GM12878 (cell line): Measurements from ENCODE around the gene IRF1. TPM values are rescaled to one million over a fixed set of nuclear protein-coding genes. Genes with fewer than 3 reads are reported as not detected.

Experiments used
- ATF7 ChIP-seq: fragments of 450-650 bp; IDR thresholded peaks from 2 replicates; pipeline ENCODE4 v1.6.1; 2016; ENCODE audit warnings: low read depth, mild to moderate bottlenecking
- BCL11A ChIP-seq: IDR thresholded peaks from 2 replicates; pipeline ENCODE4 v1.6.1; 2011; ENCODE audit warnings: low read depth, low read length
- BHLHE40 ChIP-seq, 2 experiments: fragments of 450-650 bp in 1 of 2; IDR thresholded peaks; 2 replicates each; pipeline ENCODE4 v1.6.1; 2011 to 2017; ENCODE audit warnings: low read depth in 2 of 2, borderline replicate concordance in 1 of 2, improper control_type of control experiment in 1 of 2, low read length in 1 of 2, mild to moderate bottlenecking in 1 of 2
- CBX3 ChIP-seq: fragments of 200-600 bp; sonication (generic); IDR thresholded peaks from 2 replicates; pipeline ENCODE4 v1.6.1; 2016; ENCODE audit warnings: low read depth, borderline replicate concordance
- CEBPB ChIP-seq, 2 experiments: fragments of 150-350 bp in 1 of 2; IDR thresholded peaks; 2 replicates each; pipeline ENCODE4 v1.6.1; 2012 to 2014; ENCODE audit warnings: low read depth in 2 of 2, low read length in 2 of 2, borderline replicate concordance in 1 of 2, inconsistent platforms in 1 of 2
- EZH2 ChIP-seq: IDR thresholded peaks from 2 replicates; pipeline ENCODE4 v1.6.1; 2012; ENCODE audit warnings: low read depth, mild to moderate bottlenecking, control low read depth, inconsistent platforms, low read length, borderline replicate concordance; ENCODE audit not compliant: control insufficient read depth
- FOXM1 ChIP-seq: IDR thresholded peaks from 2 replicates; pipeline ENCODE4 v1.6.1; 2012; ENCODE audit warnings: low read depth, mild to moderate bottlenecking, inconsistent platforms, low read length, moderate library complexity
- GABPA ChIP-seq: IDR thresholded peaks from 2 replicates; pipeline ENCODE4 v1.6.1; 2014; ENCODE audit warnings: antibody characterized with exemption, low read depth, mild to moderate bottlenecking, inconsistent platforms
- HCFC1 ChIP-seq: fragments of 150-350 bp; IDR thresholded peaks from 2 replicates; pipeline ENCODE4 v1.6.1; 2014; ENCODE audit warnings: low read length
- HDAC2 ChIP-seq: fragments of 200-600 bp; sonication (generic); IDR thresholded peaks from 2 replicates; pipeline ENCODE4 v1.6.1; 2017
- KAT2A ChIP-seq: conservative IDR thresholded peaks from 2 replicates; pipeline ENCODE4 v1.6.1; 2011; ENCODE audit warnings: low read depth, low read length; ENCODE audit not compliant: control insufficient read depth
- MEF2B ChIP-seq: fragments of 450-650 bp; IDR thresholded peaks from 2 replicates; pipeline ENCODE4 v1.6.1; 2018; ENCODE audit warnings: mild to moderate bottlenecking, moderate library complexity; ENCODE audit not compliant: partially characterized antibody, poor library complexity, severe bottlenecking
- MTA3 ChIP-seq: IDR thresholded peaks from 2 replicates; pipeline ENCODE4 v1.6.1; 2012; ENCODE audit warnings: low read length, inconsistent platforms, borderline replicate concordance
- NFIC ChIP-seq: IDR thresholded peaks from 2 replicates; pipeline ENCODE4 v1.6.1; 2012; ENCODE audit warnings: low read depth, mild to moderate bottlenecking, inconsistent platforms, low read length, moderate library complexity
- NFYB ChIP-seq: IDR thresholded peaks from 2 replicates; pipeline ENCODE4 v1.6.1; 2011; ENCODE audit warnings: low read depth, mild to moderate bottlenecking, low read length, improper control_type of control experiment, moderate library complexity; ENCODE audit not compliant: insufficient read depth
- NKRF ChIP-seq: fragments of 450-650 bp; conservative IDR thresholded peaks from 2 replicates; pipeline ENCODE4 v1.6.1; 2017; ENCODE audit warnings: mild to moderate bottlenecking, moderate library complexity
- PML ChIP-seq: IDR thresholded peaks from 2 replicates; pipeline ENCODE4 v1.6.1; 2012; ENCODE audit warnings: low read length, inconsistent platforms
- RFX5 ChIP-seq: IDR thresholded peaks from 2 replicates; pipeline ENCODE4 v1.6.1; 2011; ENCODE audit warnings: low read depth, low read length, improper control_type of control experiment
- STAT3 ChIP-seq: IDR thresholded peaks from 2 replicates; pipeline ENCODE4 v1.6.1; 2011; ENCODE audit warnings: low read depth, low read length, improper control_type of control experiment
- ZNF207 ChIP-seq: fragments of 450-650 bp; IDR thresholded peaks from 2 replicates; pipeline ENCODE4 v1.6.1; 2014; ENCODE audit warnings: antibody characterized with exemption, mild to moderate bottlenecking, borderline replicate concordance
- ZNF622 ChIP-seq: fragments of 450-650 bp; IDR thresholded peaks from 2 replicates; pipeline ENCODE4 v1.6.1; 2017; ENCODE audit warnings: mild to moderate bottlenecking, inconsistent platforms
- polyA plus RNA-seq, 11 experiments: library from polyadenylated mRNA; depleted of rRNA in 4 of 11; unstranded in 6 of 11; stranded (reverse) in 5 of 11; fragments of >200 nt; fragmentation: Nextera tagmentation in 4 of 11; fragmentation: Illumina TruSeq in 1 of 11; extraction: Ambion mirVana in 4 of 11; extraction: Trizol in 1 of 11; gene quantifications; 1 replicate in 1 of 11; 2 replicates in 10 of 11; pipeline versions ENCODE4 v1.2.1 to v1.2.3, GENCODE V29; 2011 to 2016; ENCODE audit warnings: inconsistent platforms in 2 of 11, missing spikeins in 2 of 11, low read depth in 1 of 11
- total RNA-seq, 4 experiments: library from RNA; depleted of rRNA in 3 of 4; stranded (reverse); fragments of >200 nt in 3 of 4; fragmentation: Illumina TruSeq in 1 of 4; extraction: Trizol in 1 of 4; gene quantifications; 2 replicates each; pipeline versions ENCODE4 v1.2.1 to v1.2.3, GENCODE V29; 2013 to 2021
- TF ChIP-seq, protein P1 (sequence below): fragments of 450-650 bp; IDR thresholded peaks from 2 replicates; pipeline ENCODE4 v1.6.1; 2017; ENCODE audit warnings: borderline replicate concordance
- TF ChIP-seq, protein P2 (sequence below): IDR thresholded peaks from 2 replicates; pipeline ENCODE4 v1.6.1; 2011; ENCODE audit warnings: borderline replicate concordance, low read depth, mild to moderate bottlenecking, moderate library complexity, low read length; ENCODE audit not compliant: insufficient read depth, poor library complexity, severe bottlenecking
- TF ChIP-seq, protein P3 (sequence below): IDR thresholded peaks from 2 replicates; pipeline ENCODE4 v1.6.1; 2012; ENCODE audit warnings: mild to moderate bottlenecking, low read depth, low read length

The IRF1 gene
- total and polyA plus RNA-seq, 10 of the 15 experiments (the other 5 are each of a cell fraction or from before 2014, with no cell fraction given) = 6.9 to 68.0 (median 49.6) TPM

- TF ChIP-seq CBX3 (no peak), MTA3 (peak; percentile 94), MEF2B (peak; percentile 85), NFYB (no peak), NKRF (peak; percentile 89), BHLHE40 (IDR thresholded peaks at IDR 0.05; ENCODE audit: borderline replicate concordance in 1 of 2, low read depth in 2 of 2, low read length in 1 of 2) (peak; percentile 65 to 74), KAT2A (no peak), NFIC (peak; percentile 98), STAT3 (0 out of 2 replicates have a peak, but pooled peaks have one; percentile 27), CEBPB (IDR thresholded peaks at IDR 0.05; ENCODE audit: borderline replicate concordance in 1 of 2, low read depth in 2 of 2, low read length in 2 of 2) (peak in 1 of 2 experiments; percentile 76; a peak in 1 of 4 replicates), HCFC1 (no peak), EZH2 (peak; percentile 78; the same call in 1 of the 2 replicates), ATF7 (peak; percentile 79), HDAC2 (no peak), PML (peak; percentile 81), FOXM1 (peak; percentile 89), RFX5 (no peak), BCL11A (peak; percentile 96), ZNF622 (no peak), ZNF207 (no peak; the same call in 1 of the 2 replicates), GABPA (peak; percentile 28; the same call in 1 of the 2 replicates)
- TF ChIP-seq, protein P1, sequence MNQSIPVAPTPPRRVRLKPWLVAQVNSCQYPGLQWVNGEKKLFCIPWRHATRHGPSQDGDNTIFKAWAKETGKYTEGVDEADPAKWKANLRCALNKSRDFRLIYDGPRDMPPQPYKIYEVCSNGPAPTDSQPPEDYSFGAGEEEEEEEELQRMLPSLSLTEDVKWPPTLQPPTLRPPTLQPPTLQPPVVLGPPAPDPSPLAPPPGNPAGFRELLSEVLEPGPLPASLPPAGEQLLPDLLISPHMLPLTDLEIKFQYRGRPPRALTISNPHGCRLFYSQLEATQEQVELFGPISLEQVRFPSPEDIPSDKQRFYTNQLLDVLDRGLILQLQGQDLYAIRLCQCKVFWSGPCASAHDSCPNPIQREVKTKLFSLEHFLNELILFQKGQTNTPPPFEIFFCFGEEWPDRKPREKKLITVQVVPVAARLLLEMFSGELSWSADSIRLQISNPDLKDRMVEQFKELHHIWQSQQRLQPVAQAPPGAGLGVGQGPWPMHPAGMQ = no peak
- TF ChIP-seq, protein P2, sequence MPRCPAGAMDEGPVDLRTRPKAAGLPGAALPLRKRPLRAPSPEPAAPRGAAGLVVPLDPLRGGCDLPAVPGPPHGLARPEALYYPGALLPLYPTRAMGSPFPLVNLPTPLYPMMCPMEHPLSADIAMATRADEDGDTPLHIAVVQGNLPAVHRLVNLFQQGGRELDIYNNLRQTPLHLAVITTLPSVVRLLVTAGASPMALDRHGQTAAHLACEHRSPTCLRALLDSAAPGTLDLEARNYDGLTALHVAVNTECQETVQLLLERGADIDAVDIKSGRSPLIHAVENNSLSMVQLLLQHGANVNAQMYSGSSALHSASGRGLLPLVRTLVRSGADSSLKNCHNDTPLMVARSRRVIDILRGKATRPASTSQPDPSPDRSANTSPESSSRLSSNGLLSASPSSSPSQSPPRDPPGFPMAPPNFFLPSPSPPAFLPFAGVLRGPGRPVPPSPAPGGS = peak; percentile 71
- TF ChIP-seq, protein P3, sequence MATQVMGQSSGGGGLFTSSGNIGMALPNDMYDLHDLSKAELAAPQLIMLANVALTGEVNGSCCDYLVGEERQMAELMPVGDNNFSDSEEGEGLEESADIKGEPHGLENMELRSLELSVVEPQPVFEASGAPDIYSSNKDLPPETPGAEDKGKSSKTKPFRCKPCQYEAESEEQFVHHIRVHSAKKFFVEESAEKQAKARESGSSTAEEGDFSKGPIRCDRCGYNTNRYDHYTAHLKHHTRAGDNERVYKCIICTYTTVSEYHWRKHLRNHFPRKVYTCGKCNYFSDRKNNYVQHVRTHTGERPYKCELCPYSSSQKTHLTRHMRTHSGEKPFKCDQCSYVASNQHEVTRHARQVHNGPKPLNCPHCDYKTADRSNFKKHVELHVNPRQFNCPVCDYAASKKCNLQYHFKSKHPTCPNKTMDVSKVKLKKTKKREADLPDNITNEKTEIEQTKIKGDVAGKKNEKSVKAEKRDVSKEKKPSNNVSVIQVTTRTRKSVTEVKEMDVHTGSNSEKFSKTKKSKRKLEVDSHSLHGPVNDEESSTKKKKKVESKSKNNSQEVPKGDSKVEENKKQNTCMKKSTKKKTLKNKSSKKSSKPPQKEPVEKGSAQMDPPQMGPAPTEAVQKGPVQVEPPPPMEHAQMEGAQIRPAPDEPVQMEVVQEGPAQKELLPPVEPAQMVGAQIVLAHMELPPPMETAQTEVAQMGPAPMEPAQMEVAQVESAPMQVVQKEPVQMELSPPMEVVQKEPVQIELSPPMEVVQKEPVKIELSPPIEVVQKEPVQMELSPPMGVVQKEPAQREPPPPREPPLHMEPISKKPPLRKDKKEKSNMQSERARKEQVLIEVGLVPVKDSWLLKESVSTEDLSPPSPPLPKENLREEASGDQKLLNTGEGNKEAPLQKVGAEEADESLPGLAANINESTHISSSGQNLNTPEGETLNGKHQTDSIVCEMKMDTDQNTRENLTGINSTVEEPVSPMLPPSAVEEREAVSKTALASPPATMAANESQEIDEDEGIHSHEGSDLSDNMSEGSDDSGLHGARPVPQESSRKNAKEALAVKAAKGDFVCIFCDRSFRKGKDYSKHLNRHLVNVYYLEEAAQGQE = no peak
Observed at GRCh38 chr5:132525299-132525724, 34.7 kb upstream of the IRF1 start (continued).
